GM19324 (cell line): Measurements from ENCODE around the gene PIGB.
A peak's percentile ranks its signal among the peaks of the same experiment; 100 is the strongest.
"Not testable (repeated sequence)": the region's sequence is repeated elsewhere in the genome, so short reads cannot be mapped to it uniquely, and the experiment has no call there.

Source experiments
- ATAC-seq: cut with Tn5 transposase; IDR thresholded peaks from one replicate; pipeline ENCODE4 v1.9.1; 2021; ENCODE audit warnings: mild to moderate bottlenecking, moderate library complexity; ENCODE audit not compliant: unreplicated experiment, low FRiP score

The PIGB gene

DNA sequence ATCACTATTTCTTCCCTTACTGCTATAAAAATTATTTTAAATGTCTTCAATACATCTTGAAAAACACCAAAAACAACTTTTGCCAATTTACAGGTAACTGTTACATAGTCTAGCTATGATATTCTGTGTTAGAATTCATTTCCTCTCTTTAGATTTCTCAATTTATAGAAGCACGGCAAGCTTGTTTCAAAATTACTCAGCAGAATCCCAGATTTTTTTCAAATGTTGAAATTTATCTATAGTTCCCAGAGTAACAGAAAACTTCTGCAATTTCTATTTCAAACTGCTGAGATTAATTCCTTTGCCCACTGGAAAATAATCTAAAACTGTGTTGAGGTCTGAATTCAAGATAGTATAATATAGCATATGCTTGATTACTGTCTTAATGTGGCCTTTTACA lies 48.0 kb downstream of the PIGB start:
- no peak for ATAC-seq

- peak; percentile 50 for ATAC-seq
These were observed 53.8 kb downstream of the PIGB start for GRCh38 chr15:55372701-55373440.

- ATAC-seq, result no peak
These were observed 60.1 kb downstream of the PIGB start for GRCh38 chr15:55379095-55379494.

GRCh38 chr15:55381595-55381994 lies 62.6 kb downstream of the PIGB start:
- no peak for ATAC-seq

- no peak for ATAC-seq
These were observed 64.7 kb downstream of the PIGB start for GRCh38 chr15:55383687-55384086.

GRCh38 chr15:55387027-55387426 lies 68.0 kb downstream of the PIGB start:
- no peak for ATAC-seq

DNA sequence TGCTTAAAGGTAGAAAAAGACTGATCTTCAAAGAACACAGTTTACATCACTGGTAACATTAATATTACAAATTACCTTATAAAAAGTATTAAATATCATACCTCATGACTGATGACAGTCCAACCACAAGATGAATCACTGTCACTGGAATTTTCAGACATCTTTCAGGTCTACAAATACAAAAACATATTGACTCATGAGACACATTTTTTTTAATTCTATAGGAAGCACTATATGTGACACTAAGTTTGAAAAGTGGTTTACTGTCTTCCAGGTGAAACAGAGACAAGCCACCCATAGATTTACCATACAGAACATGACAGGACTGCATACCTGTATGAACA lies 70.2 kb downstream of the PIGB start:
- no peak for ATAC-seq

- no peak for ATAC-seq
These were observed 75.7 kb downstream of the PIGB start for GRCh38 chr15:55394694-55395093.

DNA sequence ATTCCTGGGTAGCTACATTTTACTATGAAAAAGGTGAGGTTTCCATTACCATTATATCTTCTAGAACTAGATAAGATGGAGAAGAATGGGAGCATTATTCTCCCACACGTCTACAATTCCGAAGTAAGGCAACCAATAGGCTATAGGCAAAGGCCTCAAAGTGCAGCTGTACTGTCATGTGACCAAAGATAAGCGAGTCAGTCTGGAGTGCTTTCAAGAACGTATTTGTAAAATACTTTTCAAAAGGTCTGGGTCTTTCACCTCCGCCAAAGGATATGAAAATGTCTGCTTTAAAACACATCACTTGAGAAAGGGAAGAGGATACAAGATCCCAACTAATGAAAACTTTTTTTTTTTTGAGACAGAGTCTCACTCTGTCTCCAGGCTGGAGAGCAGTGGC lies 79.2 kb downstream of the PIGB start:
- ATAC-seq, result no peak

GRCh38 chr15:55400050-55400449 lies 81.0 kb downstream of the PIGB start:
- not testable (repeated sequence) for ATAC-seq

DNA sequence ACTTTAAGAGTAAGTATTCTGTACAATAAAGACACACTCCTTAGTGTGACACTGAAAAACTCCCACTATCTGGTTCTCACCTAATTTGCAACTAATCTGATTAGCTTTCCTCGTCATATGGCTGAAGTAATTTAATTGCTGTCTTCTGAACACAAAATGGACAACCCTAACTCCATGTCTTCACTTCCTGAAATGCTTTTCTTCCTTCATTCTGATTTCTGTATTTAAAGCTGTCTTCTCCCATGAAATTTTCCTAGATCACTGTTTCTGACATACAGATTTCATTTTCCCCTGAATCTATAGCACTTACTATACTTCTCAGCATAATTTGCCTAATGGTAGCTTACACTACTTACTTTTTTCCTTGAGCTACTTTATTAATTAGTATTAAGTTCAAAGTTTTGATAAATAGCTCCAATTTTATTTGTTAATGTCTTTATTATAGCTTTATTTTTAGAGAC lies 82.8 kb downstream of the PIGB start:
- no peak for ATAC-seq

DNA sequence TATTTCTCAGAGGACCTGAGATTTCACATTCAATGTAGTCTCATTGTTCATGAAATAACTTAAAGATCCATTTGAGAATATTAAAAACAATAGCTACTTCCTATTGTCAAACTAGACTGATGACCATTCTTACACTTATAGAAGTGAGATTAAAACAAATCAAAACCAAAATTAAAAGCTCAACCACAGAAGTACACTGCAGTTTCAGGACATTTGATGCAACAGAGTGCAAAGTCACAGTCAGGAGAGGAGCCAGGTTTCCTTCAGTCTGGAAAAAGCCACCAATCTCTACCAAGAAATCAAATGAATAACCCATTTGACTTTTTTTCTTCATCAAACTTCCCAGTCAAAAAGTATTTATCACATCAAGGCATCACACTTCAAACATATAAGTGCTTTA lies 83.7 kb downstream of the PIGB start:
- ATAC-seq, result peak; percentile 45

DNA sequence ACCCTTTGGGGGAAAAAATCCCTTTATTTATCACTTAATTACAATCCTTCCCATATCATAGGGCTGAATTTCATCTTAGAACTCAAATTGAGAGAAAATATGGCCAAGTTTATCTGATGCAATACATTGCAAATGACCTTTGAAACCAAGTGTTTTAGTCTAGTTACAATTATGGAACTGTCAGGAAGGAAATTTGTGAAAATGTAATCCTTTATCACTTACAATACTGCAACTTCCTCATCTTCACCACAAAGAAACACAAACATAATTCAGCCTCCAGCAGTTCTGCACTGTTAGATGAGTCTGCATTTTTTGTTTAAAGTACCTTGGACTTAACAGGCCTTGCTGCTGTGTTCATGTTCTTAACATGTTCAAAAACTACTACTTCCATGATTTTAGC lies 84.5 kb downstream of the PIGB start:
- ATAC-seq, result no peak
